ENCODE data around the gene C1QTNF3. TPM values are rescaled to one million over a fixed set of nuclear protein-coding genes. Genes with fewer than 3 reads are reported as not detected.
"Not testable (repeated sequence)": the region's sequence is repeated elsewhere in the genome, so short reads cannot be mapped to it uniquely, and the experiment has no call there.

The C1QTNF3 gene
- total and polyA plus RNA-seq, 3 experiments from 2014 or later: 0.39 to 1.4 (median 1.4) TPM

DNA sequence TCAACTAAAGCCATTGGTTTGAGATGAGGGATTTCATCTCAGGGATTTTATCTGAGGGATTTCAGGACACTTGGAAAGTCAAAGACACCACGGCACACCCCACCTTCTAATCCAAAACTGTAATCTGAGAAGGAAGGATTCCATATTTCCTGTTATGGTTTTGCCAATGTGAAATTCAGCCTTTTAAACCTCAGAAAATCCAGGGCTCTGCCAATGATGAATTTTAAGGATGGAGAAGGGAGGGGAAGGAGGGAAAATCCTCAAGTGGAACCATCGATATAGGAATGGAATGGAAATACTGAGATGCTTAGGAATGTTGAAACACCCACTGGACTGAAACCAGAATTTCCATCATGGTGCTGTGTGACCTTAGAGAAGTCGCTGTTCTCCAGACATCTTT is 5.3 kb downstream of the C1QTNF3 start:
- Mint-ChIP-seq H3K27me3 (no peaks in the 10 kb centered on the region), H3K27ac (peak overlapping the region in 1 of 8 donors; percentile 3), H3K9me3 (no peaks in the 10 kb centered on the region), H3K36me3 (peaks cover 5 to 29% (median 13%) of the 10 kb centered on the region in 3 donors), H3K4me3 (no peak overlapping the region), H3K4me1 (no peaks in the 10 kb centered on the region)
- H3K36me3 ChIP-seq (ENCODE audit: insufficient read depth, low read length): no peaks in the 10 kb centered on the region
- ChIA-PET CTCF (no interaction called here), POLR2A (no interaction called here)
- no peak for DNase-seq
- H3K4me3 ChIP-seq (ENCODE audit: low read length): no peak overlapping the region
- no peaks in the 10 kb centered on the region for H3K4me1 ChIP-seq (ENCODE audit: insufficient read depth, low read length)
- H3K27me3 ChIP-seq (ENCODE audit: insufficient read depth, low read length, poor library complexity, severe bottlenecking): no peaks in the 10 kb centered on the region
- no peaks in the 10 kb centered on the region for H3K9me3 ChIP-seq (ENCODE audit: low read length)
- H3K27ac ChIP-seq (ENCODE audit: low read depth, low read length): no peak overlapping the region

DNA sequence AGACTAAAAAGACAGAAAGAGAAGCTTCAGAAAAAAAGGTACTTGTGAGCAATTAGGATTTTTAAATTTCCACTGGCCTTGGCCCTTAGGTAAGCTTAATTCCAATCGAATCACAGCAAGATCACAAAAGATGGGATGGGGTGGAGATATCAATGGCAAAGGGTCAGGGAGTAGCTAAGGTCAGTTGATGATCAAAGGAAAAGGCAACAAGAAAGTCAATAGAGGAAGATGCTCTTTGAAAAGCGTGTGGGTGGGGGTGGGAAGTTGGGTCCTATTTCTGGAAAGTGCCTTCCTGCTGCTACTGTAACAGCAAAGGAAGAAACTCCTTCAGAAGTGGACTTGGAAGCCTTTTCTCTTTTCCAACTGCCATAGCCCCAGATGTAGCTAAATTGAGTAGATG is 7.3 kb downstream of the C1QTNF3 start:
- H3K9me3 Mint-ChIP-seq: no peaks in the 10 kb centered on the region
- Histone ChIP-seq H3K27me3 (ENCODE audit: insufficient read depth, low read length, poor library complexity, severe bottlenecking) (no peaks in the 10 kb centered on the region), H3K36me3 (ENCODE audit: insufficient read depth, low read length) (no peaks in the 10 kb centered on the region), H3K4me1 (ENCODE audit: insufficient read depth, low read length) (no peaks in the 10 kb centered on the region), H3K27ac (ENCODE audit: low read depth, low read length) (no peak overlapping the region), H3K4me3 (ENCODE audit: low read length) (no peak overlapping the region), H3K9me3 (ENCODE audit: low read length) (no peaks in the 10 kb centered on the region)
- no peak overlapping the region for H3K27ac Mint-ChIP-seq
- no peak for DNase-seq
- H3K27me3 Mint-ChIP-seq: no peaks in the 10 kb centered on the region
- H3K4me3 Mint-ChIP-seq: no peak overlapping the region
- no peaks in the 10 kb centered on the region for H3K4me1 Mint-ChIP-seq
- peaks cover 10 to 35% (median 17%) of the 10 kb centered on the region in 3 donors for H3K36me3 Mint-ChIP-seq
- ChIA-PET CTCF (interaction anchor here (0.8 kb wide), 1 partner anchor 66 kb away, joined by 3 read pairs; no protein-coding TSS in a partner anchor), POLR2A (no interaction called here)

DNA sequence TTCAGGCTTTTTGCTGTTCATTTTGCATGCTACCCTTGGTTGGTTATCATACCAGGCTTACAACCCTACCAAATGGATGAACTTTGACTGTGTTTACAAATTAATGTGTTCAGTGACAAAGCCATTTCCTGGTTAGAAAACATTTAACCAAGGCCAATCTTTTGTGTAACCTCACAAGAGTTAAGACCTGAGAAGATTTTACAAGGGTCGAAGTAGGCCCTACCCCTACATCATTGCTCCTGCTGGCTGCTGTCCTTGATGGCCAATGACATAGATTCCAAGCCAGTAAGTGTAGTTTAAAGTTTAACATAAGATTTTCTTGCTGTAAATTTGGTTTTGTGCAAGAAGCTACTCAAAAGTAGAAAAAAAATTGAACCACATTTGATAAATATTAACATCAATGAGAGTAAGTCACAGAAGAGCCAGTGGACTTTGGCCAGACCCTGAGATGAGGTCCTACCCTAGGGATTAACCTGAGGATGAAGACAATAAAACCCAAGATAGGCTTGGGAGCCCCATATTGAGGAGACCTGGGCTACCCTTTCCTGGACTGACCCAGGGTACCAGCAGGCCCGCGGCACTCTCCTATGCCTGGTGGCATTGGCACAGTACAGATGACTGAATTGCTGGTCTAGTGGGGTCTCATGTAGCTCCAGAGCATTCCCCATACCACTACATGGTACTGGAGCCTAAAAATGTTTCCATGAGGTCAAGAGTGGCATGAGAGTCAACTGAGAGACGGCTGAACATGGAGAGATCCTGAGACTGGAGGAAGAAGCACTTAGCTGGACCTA is 8.3 kb downstream of the C1QTNF3 start:
- DNase-seq: no peak
- Histone ChIP-seq H3K27me3 (ENCODE audit: insufficient read depth, low read length, poor library complexity, severe bottlenecking) (no peaks in the 10 kb centered on the region), H3K4me3 (ENCODE audit: low read length) (no peak overlapping the region), H3K4me1 (ENCODE audit: insufficient read depth, low read length) (no peaks in the 10 kb centered on the region), H3K36me3 (ENCODE audit: insufficient read depth, low read length) (no peaks in the 10 kb centered on the region), H3K9me3 (ENCODE audit: low read length) (no peaks in the 10 kb centered on the region), H3K27ac (ENCODE audit: low read depth, low read length) (no peak overlapping the region)
- no peaks in the 10 kb centered on the region for H3K27me3 Mint-ChIP-seq
- no peaks in the 10 kb centered on the region for H3K9me3 Mint-ChIP-seq
- ChIA-PET CTCF (no interaction called here), POLR2A (no interaction called here)
- H3K4me3 Mint-ChIP-seq: no peak overlapping the region
- H3K4me1 Mint-ChIP-seq: no peaks in the 10 kb centered on the region
- H3K36me3 Mint-ChIP-seq: peaks cover 13 to 37% (median 17%) of the 10 kb centered on the region in 3 donors
- H3K27ac Mint-ChIP-seq: no peak overlapping the region

DNA sequence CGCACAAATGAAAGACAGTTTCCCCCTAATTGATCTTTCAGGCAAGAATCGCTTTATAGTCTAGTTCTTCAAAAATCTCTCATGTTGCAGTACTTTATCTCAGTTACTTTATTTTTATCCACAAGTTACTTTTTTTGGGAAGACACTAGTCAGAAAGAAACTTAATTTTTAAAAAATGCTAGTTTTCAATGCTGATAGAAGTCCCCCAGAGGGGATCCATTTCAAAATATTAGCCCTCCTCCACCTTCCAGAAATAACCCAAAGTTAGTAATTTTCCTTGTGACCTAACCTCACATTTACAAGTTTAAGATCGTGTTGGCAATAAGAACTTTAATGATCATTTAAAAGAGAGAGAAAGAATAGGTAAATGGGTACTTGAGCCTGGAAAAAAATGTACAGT is 11.0 kb downstream of the C1QTNF3 start:
- CTCF ChIA-PET: no interaction called here
- Mint-ChIP-seq H3K27ac (no peak overlapping the region), H3K9me3 (no peaks in the 10 kb centered on the region)

DNA sequence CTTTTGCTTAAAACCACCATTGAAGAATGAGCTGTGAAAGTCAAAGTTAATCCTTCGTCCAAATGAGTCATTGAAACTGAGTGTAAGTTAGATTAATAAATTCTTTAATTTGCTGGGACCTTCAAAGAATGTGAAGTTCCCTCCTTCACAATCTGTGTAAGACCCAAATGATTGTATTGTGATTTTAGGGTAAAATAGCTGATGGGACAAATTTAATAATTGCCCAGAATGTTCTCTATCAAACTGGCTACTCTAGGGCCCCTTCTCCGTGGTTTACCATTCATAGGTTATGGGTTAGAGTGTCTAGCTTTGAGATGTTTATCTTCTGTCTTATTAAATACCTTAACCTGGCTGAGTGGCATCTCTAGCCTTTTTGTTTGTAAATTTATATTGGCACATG is 11.9 kb downstream of the C1QTNF3 start:
- ChIA-PET POLR2A (no interaction called here), CTCF (no interaction called here)
- DNase-seq: no peak
- Mint-ChIP-seq H3K36me3 (peaks cover 13 to 41% (median 15%) of the 10 kb centered on the region in 3 donors), H3K4me1 (no peaks in the 10 kb centered on the region), H3K27me3 (no peaks in the 10 kb centered on the region), H3K4me3 (no peak overlapping the region), H3K9me3 (no peaks in the 10 kb centered on the region), H3K27ac (no peak overlapping the region)
- Histone ChIP-seq H3K4me1 (ENCODE audit: insufficient read depth, low read length) (no peaks in the 10 kb centered on the region), H3K4me3 (ENCODE audit: low read length) (no peak overlapping the region), H3K27me3 (ENCODE audit: insufficient read depth, low read length, poor library complexity, severe bottlenecking) (no peaks in the 10 kb centered on the region), H3K9me3 (ENCODE audit: low read length) (no peaks in the 10 kb centered on the region), H3K27ac (ENCODE audit: low read depth, low read length) (no peak overlapping the region), H3K36me3 (ENCODE audit: insufficient read depth, low read length) (no peaks in the 10 kb centered on the region)

More for the DNA sequence above, 11.0 kb downstream of the C1QTNF3 start:
- peaks cover 13 to 40% (median 14%) of the 10 kb centered on the region in 3 donors for H3K36me3 Mint-ChIP-seq
- H3K4me1 Mint-ChIP-seq: no peaks in the 10 kb centered on the region
- H3K27me3 ChIP-seq (ENCODE audit: insufficient read depth, low read length, poor library complexity, severe bottlenecking): no peaks in the 10 kb centered on the region
- POLR2A ChIA-PET: no interaction called here
- H3K4me3 Mint-ChIP-seq: no peak overlapping the region
- no peak for DNase-seq
- no peaks in the 10 kb centered on the region for H3K27me3 Mint-ChIP-seq
- H3K27ac ChIP-seq (ENCODE audit: low read depth, low read length): no peak overlapping the region
- H3K36me3 ChIP-seq (ENCODE audit: insufficient read depth, low read length): no peaks in the 10 kb centered on the region
- no peak overlapping the region for H3K4me3 ChIP-seq (ENCODE audit: low read length)
- no peaks in the 10 kb centered on the region for H3K4me1 ChIP-seq (ENCODE audit: insufficient read depth, low read length)
- H3K9me3 ChIP-seq (ENCODE audit: low read length): no peaks in the 10 kb centered on the region

DNA sequence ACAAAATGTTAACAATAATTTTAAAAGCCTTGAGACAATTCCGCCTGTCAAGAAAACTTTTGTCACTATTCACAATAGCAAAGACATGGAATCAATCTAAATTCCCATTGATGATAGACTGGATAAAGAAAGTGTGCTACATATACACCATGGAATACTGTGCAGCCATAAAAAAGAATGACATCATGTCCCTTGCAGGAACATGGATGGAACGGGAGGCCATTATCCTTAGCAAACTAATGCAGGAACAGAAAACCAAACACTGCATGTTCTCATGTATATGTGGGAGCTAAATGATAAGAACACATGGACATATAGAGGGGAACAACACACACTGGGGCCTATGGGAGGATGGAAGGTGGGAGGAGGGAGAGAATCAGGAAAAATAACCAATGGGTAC is 12.4 kb downstream of the C1QTNF3 start:
- H3K9me3 ChIP-seq (ENCODE audit: low read length); CTCF ChIA-PET; H3K9me3 Mint-ChIP-seq; H3K4me1 ChIP-seq (ENCODE audit: insufficient read depth, low read length); H3K27me3 Mint-ChIP-seq; H3K4me1 Mint-ChIP-seq; H3K27me3 ChIP-seq (ENCODE audit: insufficient read depth, low read length, poor library complexity, severe bottlenecking); H3K4me3 Mint-ChIP-seq; POLR2A ChIA-PET; H3K36me3 ChIP-seq (ENCODE audit: insufficient read depth, low read length); H3K4me3 ChIP-seq (ENCODE audit: low read length); H3K27ac ChIP-seq (ENCODE audit: low read depth, low read length); DNase-seq: not testable (repeated sequence)
- Mint-ChIP-seq H3K27ac (peak overlapping the region in 2 of 8 donors; percentile 35 to 70), H3K36me3 (peaks cover 8 to 42% (median 18%) of the 10 kb centered on the region in 3 donors)

DNA sequence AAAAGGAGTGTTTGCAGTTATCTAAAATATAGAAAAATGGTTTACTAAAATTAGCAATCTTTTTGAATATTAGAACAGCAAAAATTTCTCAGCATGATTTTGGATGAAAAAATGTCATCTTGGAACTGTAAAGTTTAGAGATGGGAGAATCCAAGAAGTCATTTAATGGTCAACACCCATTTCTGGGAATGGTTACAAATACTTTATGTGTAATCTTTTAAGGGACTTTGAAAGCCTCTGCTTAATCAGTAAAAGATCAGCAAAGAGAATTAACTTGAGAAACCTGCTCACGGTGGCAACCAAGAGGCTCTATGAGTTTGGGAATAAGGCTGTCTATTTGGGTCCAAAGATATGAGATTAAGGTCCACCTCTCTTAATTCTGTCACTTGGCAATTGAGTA is 13.0 kb downstream of the C1QTNF3 start:
- no peaks in the 10 kb centered on the region for H3K27me3 ChIP-seq (ENCODE audit: insufficient read depth, low read length, poor library complexity, severe bottlenecking)
- H3K9me3 Mint-ChIP-seq: no peaks in the 10 kb centered on the region
- CTCF ChIA-PET: no interaction called here
- H3K27me3 Mint-ChIP-seq: no peaks in the 10 kb centered on the region
- H3K4me3 Mint-ChIP-seq: no peak overlapping the region
- H3K4me1 Mint-ChIP-seq: no peaks in the 10 kb centered on the region
- H3K9me3 ChIP-seq (ENCODE audit: low read length): no peaks in the 10 kb centered on the region
- H3K4me1 ChIP-seq (ENCODE audit: insufficient read depth, low read length): no peaks in the 10 kb centered on the region
- no peaks in the 10 kb centered on the region for H3K36me3 ChIP-seq (ENCODE audit: insufficient read depth, low read length)
- POLR2A ChIA-PET: no interaction called here
- peaks cover 8 to 41% (median 18%) of the 10 kb centered on the region in 3 donors for H3K36me3 Mint-ChIP-seq
- peak overlapping the region in 1 of 8 donors; percentile 70 for H3K27ac Mint-ChIP-seq
- no peak overlapping the region for H3K4me3 ChIP-seq (ENCODE audit: low read length)
- no peak overlapping the region for H3K27ac ChIP-seq (ENCODE audit: low read depth, low read length)
- DNase-seq: no peak

DNA sequence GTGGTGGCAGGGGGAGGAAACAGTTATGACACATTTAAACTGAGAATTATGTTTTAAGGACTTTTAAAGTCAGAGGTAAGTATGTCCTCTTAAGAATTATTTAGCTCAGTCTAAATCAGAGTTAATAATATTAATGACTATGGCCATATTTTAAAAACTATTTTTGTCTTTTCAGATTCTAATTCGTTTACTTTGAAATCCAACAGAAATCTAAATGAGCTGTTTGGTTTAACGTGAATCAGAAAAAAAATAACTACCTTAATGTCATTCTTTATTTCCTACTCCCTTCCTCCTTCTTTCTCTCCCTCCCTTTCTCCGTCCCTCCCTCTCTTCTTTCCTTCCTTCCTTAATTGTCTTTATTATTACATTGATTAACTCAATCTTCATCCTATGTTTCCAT is 14.7 kb downstream of the C1QTNF3 start:
- no peak overlapping the region for H3K27ac Mint-ChIP-seq
- no peak for DNase-seq
- no peak overlapping the region for H3K4me3 Mint-ChIP-seq
- peaks cover 0 to 1% (median under 1%) of the 10 kb centered on the region in 3 donors for H3K4me1 Mint-ChIP-seq
- peaks cover 8 to 37% (median 15%) of the 10 kb centered on the region in 3 donors for H3K36me3 Mint-ChIP-seq
- no peaks in the 10 kb centered on the region for H3K27me3 Mint-ChIP-seq
- Histone ChIP-seq H3K27ac (ENCODE audit: low read depth, low read length) (no peak overlapping the region), H3K9me3 (ENCODE audit: low read length) (no peaks in the 10 kb centered on the region), H3K4me1 (ENCODE audit: insufficient read depth, low read length) (no peaks in the 10 kb centered on the region), H3K36me3 (ENCODE audit: insufficient read depth, low read length) (no peaks in the 10 kb centered on the region), H3K27me3 (ENCODE audit: insufficient read depth, low read length, poor library complexity, severe bottlenecking) (no peaks in the 10 kb centered on the region), H3K4me3 (ENCODE audit: low read length) (no peak overlapping the region)
- POLR2A ChIA-PET: no interaction called here
- H3K9me3 Mint-ChIP-seq: no peaks in the 10 kb centered on the region
- CTCF ChIA-PET: no interaction called here

All from CD8-positive, alpha-beta memory T cell (primary cell).